ENCODE results near the gene SV2B. TPM values are rescaled to one million over a fixed set of nuclear protein-coding genes. Genes with fewer than 3 reads are reported as not detected.

The SV2B gene
- polyA plus RNA-seq, 2 of the 4 experiments (the other 2 are of a cell fraction): 0.05 TPM; not detected in 1

DNA sequence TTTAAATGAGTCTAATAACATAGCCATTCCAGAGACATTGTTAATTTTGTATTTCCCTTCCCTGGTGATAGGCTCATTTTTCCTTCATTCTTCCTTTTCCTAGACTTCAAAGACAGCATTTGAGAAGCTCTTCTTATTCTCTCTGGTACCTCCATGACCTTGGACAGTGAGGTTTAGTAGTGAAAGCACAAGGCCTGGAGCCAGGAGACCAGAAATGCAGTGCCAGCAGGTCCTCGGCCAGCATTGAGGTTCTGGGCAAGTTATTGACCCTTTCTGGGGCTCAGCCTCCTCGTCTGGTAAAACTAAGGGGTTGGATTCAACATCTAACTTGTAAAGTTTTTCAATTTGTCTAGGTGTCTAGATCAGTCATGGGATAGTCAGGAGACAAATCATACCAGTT lies 146.9 kb downstream of the SV2B start (continued):
- TF ChIP-seq, protein P1, sequence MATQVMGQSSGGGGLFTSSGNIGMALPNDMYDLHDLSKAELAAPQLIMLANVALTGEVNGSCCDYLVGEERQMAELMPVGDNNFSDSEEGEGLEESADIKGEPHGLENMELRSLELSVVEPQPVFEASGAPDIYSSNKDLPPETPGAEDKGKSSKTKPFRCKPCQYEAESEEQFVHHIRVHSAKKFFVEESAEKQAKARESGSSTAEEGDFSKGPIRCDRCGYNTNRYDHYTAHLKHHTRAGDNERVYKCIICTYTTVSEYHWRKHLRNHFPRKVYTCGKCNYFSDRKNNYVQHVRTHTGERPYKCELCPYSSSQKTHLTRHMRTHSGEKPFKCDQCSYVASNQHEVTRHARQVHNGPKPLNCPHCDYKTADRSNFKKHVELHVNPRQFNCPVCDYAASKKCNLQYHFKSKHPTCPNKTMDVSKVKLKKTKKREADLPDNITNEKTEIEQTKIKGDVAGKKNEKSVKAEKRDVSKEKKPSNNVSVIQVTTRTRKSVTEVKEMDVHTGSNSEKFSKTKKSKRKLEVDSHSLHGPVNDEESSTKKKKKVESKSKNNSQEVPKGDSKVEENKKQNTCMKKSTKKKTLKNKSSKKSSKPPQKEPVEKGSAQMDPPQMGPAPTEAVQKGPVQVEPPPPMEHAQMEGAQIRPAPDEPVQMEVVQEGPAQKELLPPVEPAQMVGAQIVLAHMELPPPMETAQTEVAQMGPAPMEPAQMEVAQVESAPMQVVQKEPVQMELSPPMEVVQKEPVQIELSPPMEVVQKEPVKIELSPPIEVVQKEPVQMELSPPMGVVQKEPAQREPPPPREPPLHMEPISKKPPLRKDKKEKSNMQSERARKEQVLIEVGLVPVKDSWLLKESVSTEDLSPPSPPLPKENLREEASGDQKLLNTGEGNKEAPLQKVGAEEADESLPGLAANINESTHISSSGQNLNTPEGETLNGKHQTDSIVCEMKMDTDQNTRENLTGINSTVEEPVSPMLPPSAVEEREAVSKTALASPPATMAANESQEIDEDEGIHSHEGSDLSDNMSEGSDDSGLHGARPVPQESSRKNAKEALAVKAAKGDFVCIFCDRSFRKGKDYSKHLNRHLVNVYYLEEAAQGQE (IDR thresholded peaks at IDR 0.05): no peak
- TF ChIP-seq ZFP36 (IDR thresholded peaks at IDR 0.05; ENCODE audit: borderline replicate concordance, partially characterized antibody): no peak
- TF ChIP-seq, protein P2, sequence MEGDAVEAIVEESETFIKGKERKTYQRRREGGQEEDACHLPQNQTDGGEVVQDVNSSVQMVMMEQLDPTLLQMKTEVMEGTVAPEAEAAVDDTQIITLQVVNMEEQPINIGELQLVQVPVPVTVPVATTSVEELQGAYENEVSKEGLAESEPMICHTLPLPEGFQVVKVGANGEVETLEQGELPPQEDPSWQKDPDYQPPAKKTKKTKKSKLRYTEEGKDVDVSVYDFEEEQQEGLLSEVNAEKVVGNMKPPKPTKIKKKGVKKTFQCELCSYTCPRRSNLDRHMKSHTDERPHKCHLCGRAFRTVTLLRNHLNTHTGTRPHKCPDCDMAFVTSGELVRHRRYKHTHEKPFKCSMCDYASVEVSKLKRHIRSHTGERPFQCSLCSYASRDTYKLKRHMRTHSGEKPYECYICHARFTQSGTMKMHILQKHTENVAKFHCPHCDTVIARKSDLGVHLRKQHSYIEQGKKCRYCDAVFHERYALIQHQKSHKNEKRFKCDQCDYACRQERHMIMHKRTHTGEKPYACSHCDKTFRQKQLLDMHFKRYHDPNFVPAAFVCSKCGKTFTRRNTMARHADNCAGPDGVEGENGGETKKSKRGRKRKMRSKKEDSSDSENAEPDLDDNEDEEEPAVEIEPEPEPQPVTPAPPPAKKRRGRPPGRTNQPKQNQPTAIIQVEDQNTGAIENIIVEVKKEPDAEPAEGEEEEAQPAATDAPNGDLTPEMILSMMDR (IDR thresholded peaks at IDR 0.05): no peak

DNA sequence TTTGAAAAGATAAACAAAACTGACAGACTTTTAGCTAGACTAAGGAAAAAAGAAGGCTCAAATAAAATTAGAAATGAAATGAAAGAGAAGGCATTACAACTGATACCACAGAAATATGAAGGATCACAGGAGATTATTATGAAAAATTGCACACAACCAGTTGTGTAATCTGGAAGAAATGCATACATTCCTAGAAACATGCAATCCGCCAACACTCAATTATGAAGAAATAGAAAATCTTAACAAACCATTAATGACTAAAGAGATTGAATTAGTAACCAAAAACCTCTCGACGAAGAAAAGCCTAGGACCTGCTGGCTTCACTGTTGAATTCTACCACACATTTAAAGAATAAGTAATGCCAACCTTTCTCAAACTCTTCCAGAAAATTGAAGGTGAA lies 149.5 kb downstream of the SV2B start:
- H3K4me1 ChIP-seq: no peaks in the 10 kb centered on the region
- no peak overlapping the region for H3K4me2 ChIP-seq
- TF ChIP-seq ZFP36 (IDR thresholded peaks at IDR 0.05; ENCODE audit: borderline replicate concordance, partially characterized antibody): no peak
- no peak for TF ChIP-seq JUN (IDR thresholded peaks at IDR 0.05)
- no peak for TF ChIP-seq MAZ (IDR thresholded peaks at IDR 0.05; ENCODE audit: borderline replicate concordance, low read depth, low read length)
- no peak for TF ChIP-seq MAX (IDR thresholded peaks at IDR 0.05)
- no peak for TF ChIP-seq GATA3 (IDR thresholded peaks at IDR 0.05; ENCODE audit: borderline replicate concordance)
- TF ChIP-seq USF2 (IDR thresholded peaks at IDR 0.05): no peak
- TF ChIP-seq, protein P1 (IDR thresholded peaks at IDR 0.05): no peak
- TF ChIP-seq, protein P2 (IDR thresholded peaks at IDR 0.05): no peak
- TF ChIP-seq NPAS2 (CRISPR knock-in tag; IDR thresholded peaks at IDR 0.05; ENCODE audit: borderline replicate concordance): no peak
- TF ChIP-seq ZNF302 (CRISPR knock-in tag; IDR thresholded peaks at IDR 0.05): no peak
- TF ChIP-seq TP53 (CRISPR knock-in tag; IDR thresholded peaks at IDR 0.05): no peak
- no peak for TF ChIP-seq CHD2 (IDR thresholded peaks at IDR 0.05; ENCODE audit: low read length, partially characterized antibody)
- TF ChIP-seq, protein P3, sequence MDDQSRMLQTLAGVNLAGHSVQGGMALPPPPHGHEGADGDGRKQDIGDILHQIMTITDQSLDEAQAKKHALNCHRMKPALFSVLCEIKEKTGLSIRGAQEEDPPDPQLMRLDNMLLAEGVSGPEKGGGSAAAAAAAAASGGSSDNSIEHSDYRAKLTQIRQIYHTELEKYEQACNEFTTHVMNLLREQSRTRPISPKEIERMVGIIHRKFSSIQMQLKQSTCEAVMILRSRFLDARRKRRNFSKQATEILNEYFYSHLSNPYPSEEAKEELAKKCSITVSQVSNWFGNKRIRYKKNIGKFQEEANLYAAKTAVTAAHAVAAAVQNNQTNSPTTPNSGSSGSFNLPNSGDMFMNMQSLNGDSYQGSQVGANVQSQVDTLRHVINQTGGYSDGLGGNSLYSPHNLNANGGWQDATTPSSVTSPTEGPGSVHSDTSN (IDR thresholded peaks at IDR 0.05): no peak
- TF ChIP-seq HMGXB4 (CRISPR knock-in tag; IDR thresholded peaks at IDR 0.05; ENCODE audit: borderline replicate concordance): no peak
- ATAC-seq (no peak), DNase-seq (ENCODE audit: low read depth in 1 of 2, low spot score in 1 of 2) (no peak), FAIRE-seq (peak; percentile 23)
- H3K9me3 ChIP-seq: no peaks in the 10 kb centered on the region
- WGBS (ENCODE audit: missing lambda C conversion rate): 24% methylated on average over 3 of the region's 3 CpGs
- CTCF ChIA-PET: no interaction called here
- H3K27ac ChIP-seq: no peak overlapping the region
- POLR2A ChIA-PET: no interaction called here
- no peak overlapping the region for H3K4me3 ChIP-seq
